Esophagus muscularis mucosa (tissue), 4 donors: ENCODE results near the gene FBXL7. TPM values are rescaled to one million over a fixed set of nuclear protein-coding genes. Genes with fewer than 3 reads are reported as not detected.

Experiments used
- DNase-seq: peaks from one replicate; pipeline ENCODE4 v3.0.0-alpha.2; 2017; ENCODE audit errors: extremely low spot score
- H3K27ac ChIP-seq, 4 donors: fragments of 200-600 bp; sonication (generic); replicated peaks in 1 of 4; 1 replicate in 3 of 4; 2 replicates in 1 of 4; pipeline ENCODE4 v1.5.1; 2016 to 2019; ENCODE audit warnings: mild to moderate bottlenecking in 1 of 4
- H3K27me3 ChIP-seq, 4 donors: fragments of 200-600 bp; sonication (generic); one replicate each; pipeline versions ENCODE4 v1.5.1 to v1.6.0; 2016 to 2019
- H3K36me3 ChIP-seq, 4 donors: fragments of 200-600 bp; sonication (generic); one replicate each; pipeline ENCODE4 v1.5.1; 2016 to 2019
- H3K4me1 ChIP-seq, 4 donors: fragments of 200-600 bp; sonication (generic); one replicate each; pipeline ENCODE4 v1.5.1; 2016 to 2019
- H3K4me3 ChIP-seq, 4 donors: fragments of 200-600 bp; sonication (generic); 1 replicate in 2 of 4; 2 replicates in 2 of 4; pipeline ENCODE4 v1.5.1; 2016 to 2019; ENCODE audit warnings: mild to moderate bottlenecking in 4 of 4, moderate library complexity in 1 of 4
- H3K9me3 ChIP-seq, 4 donors: fragments of 200-600 bp; sonication (generic); 1 replicate in 3 of 4; 2 replicates in 1 of 4; pipeline ENCODE4 v1.5.1; 2016 to 2019
- EP300 ChIP-seq: sonication (generic); formaldehyde crosslinking; IDR thresholded peaks from one replicate; pipeline ENCODE4 v1.6.1; 2017; ENCODE audit warnings: antibody characterized with exemption
- POLR2A ChIP-seq: fragments of 450-650 bp; IDR thresholded peaks from one replicate; pipeline ENCODE4 v1.6.1; 2017; ENCODE audit warnings: antibody characterized with exemption, moderate library complexity, mild to moderate bottlenecking, low read depth
- POLR2AphosphoS5 ChIP-seq, 2 donors: sonication (generic); formaldehyde crosslinking; IDR thresholded peaks; one replicate each; pipeline ENCODE4 v1.6.1; 2017; ENCODE audit warnings: antibody characterized with exemption in 2 of 2
- WGBS: methylation state at CpG from one replicate; pipeline ENCODE4 v1.1.5; 2018; 5-methylcytosine and 5-hydroxymethylcytosine counted together
- intact Hi-C: fragments of 100-400 bp; cut with DNase I; formaldehyde crosslinking; loops from one replicate; pipeline ENCODE4 v1.15.1; 2023
- total RNA-seq, 4 donors: library from RNA; depleted of rRNA; stranded (reverse); fragments of >200 nt; gene quantifications; one replicate each; pipeline versions ENCODE4 v1.1.0 to v1.2.1, GENCODE V29; 2016
- TF ChIP-seq, protein P1 (sequence below), 3 experiments: fragments of 200-600 bp in 2 of 3; fragments of 450-650 bp in 1 of 3; sonication (generic) in 2 of 3; IDR thresholded peaks; one replicate each; pipeline ENCODE4 v1.5.1; 2017 to 2019; ENCODE audit warnings: antibody characterized with exemption in 3 of 3, mild to moderate bottlenecking in 2 of 3, moderate library complexity in 1 of 3

FBXL7 gene
- total RNA-seq, 4 donors from 2014 or later, result 25.7 to 37.7 (median 27.6) TPM

DNA sequence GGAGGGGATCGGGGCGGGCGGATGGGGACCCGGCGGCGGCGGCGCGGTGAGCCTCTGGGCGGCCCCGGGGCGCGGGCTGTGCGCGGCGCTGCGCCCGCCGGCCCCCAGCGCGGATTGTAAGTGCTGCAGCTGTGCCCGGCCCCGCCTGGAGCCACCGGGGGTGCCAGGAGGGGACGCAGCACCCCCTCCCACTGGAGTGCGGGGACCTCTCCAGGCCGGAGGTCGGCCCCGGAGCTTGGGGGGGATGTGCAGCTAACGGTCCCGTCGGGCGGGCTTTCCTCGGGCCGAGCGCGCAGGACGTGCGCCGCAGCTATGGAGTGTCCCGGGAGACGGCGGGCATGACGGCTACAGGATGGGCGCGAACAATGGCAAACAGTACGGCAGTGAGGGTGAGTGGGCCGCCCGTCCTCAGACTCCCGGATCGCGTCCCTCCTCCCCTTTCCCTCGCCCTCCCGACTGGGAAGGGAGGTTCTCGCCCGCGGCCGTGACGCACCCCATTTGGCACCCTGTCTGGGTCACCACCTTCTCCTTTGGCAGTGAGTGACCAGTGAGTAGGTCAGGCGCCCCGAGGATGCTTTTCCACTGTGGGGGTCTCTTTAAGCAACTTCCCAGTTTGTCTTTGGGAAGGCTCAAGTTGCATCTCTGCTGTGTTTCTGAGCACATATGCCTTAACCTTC, 483 bp downstream of the FBXL7 start:
- peaks cover 24 to 50% (median 40%) of the 10 kb centered on the region in 4 donors for H3K4me1 ChIP-seq
- peak overlapping the region; percentile 72 to 93 (median 86) for H3K4me3 ChIP-seq
- DNase-seq, result no peak
- 0% methylated on average over 6 of the region's 61 CpGs for WGBS
- intact Hi-C loops, result loop anchor here (5.0 kb wide), 2 partner anchors 78 to 322 kb away; no protein-coding TSS in a partner anchor
- no peaks in the 10 kb centered on the region for H3K27me3 ChIP-seq
- no peak for TF ChIP-seq EP300
- TF ChIP-seq, protein P1, sequence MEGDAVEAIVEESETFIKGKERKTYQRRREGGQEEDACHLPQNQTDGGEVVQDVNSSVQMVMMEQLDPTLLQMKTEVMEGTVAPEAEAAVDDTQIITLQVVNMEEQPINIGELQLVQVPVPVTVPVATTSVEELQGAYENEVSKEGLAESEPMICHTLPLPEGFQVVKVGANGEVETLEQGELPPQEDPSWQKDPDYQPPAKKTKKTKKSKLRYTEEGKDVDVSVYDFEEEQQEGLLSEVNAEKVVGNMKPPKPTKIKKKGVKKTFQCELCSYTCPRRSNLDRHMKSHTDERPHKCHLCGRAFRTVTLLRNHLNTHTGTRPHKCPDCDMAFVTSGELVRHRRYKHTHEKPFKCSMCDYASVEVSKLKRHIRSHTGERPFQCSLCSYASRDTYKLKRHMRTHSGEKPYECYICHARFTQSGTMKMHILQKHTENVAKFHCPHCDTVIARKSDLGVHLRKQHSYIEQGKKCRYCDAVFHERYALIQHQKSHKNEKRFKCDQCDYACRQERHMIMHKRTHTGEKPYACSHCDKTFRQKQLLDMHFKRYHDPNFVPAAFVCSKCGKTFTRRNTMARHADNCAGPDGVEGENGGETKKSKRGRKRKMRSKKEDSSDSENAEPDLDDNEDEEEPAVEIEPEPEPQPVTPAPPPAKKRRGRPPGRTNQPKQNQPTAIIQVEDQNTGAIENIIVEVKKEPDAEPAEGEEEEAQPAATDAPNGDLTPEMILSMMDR (IDR thresholded peaks at IDR 0.05), result peak in 1 of 3 experiments; percentile 3
- peak; percentile 35 to 53 for TF ChIP-seq POLR2AphosphoS5 (IDR thresholded peaks at IDR 0.05)
- no peak for TF ChIP-seq POLR2A
- no peaks in the 10 kb centered on the region for H3K9me3 ChIP-seq
- peak overlapping the region; percentile 86 to 93 (median 90) for H3K27ac ChIP-seq
- H3K36me3 ChIP-seq, result no peaks in the 10 kb centered on the region

DNA sequence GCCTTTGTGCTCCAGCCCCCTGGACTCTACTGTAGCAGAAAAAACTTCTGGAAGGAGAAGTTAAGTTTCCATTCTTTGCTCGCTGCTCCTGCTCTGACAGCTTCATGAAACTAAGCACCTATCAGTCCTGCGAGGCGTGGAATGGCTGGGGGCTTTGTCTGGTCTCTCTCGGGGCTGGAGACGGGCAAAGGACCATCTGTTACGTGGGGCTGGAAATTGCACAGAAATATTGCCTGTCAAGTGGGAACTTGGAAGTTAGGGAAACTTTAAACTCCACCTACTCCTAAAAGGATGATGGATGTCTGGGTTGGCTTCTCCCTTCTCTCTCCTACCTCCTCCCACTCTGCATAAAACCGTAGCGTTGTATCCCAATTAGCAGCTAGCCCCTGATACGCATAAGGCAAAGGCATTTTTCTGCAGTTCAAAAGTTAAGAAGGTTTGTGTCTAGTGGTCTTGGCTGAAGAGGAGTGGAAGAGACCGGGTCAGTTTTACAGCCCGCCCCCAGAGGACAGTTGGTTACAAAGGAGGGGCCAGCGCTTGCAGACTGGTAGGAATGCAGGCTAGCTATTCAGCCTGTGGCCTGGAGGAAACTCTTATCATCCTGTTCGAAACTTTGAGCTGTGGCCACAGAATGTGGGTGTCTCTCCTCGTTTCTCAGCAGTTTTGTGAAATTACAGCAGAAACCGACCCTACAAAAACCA, 1.3 kb downstream of the FBXL7 start:
- Histone ChIP-seq H3K36me3 (no peaks in the 10 kb centered on the region), H3K27ac (peak overlapping the region; percentile 86 to 93 (median 90)), H3K4me3 (peak overlapping the region; percentile 72 to 93 (median 86)), H3K4me1 (peaks cover 24 to 50% (median 41%) of the 10 kb centered on the region in 4 donors), H3K9me3 (no peaks in the 10 kb centered on the region), H3K27me3 (no peaks in the 10 kb centered on the region)
- DNase-seq, result peak; percentile 91
- TF ChIP-seq EP300, result no peak
- TF ChIP-seq, protein P1 (IDR thresholded peaks at IDR 0.05), result peak in 2 of 3 experiments; percentile 26 to 31
- TF ChIP-seq POLR2A, result no peak
- TF ChIP-seq POLR2AphosphoS5 (IDR thresholded peaks at IDR 0.05), result peak in 1 of 2 donors; percentile 35
- intact Hi-C loops, result loop anchor here (5.0 kb wide), 2 partner anchors 79 to 321 kb away; no protein-coding TSS in a partner anchor
- 3% methylated on average over 15 of the region's 15 CpGs for WGBS

DNA sequence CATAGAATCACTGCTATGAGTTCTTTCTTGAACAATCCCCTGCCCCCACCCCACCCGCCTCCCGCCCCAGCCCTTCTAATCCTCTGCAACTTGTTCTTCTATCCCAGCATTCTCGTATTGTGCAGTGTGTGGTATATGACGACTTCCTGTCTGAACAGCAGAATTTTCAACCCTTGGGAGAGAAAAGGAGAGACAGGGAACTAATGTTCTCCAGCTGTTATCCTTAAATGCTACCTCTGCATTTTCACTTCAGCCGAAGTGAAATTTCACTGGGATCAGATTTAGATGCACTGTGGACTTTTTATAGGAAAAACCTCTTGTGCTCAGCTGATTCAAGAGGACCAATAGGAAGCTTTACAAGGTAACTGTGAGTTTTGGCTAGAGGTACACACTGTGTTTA, 2.2 kb downstream of the FBXL7 start:
- peak overlapping the region; percentile 86 to 93 (median 90) for H3K27ac ChIP-seq
- 18% methylated on average over 4 of the region's 5 CpGs for WGBS
- H3K9me3 ChIP-seq, result no peaks in the 10 kb centered on the region
- TF ChIP-seq, protein P1 (IDR thresholded peaks at IDR 0.05), result no peak
- no peak for TF ChIP-seq EP300
- TF ChIP-seq POLR2AphosphoS5 (IDR thresholded peaks at IDR 0.05), result no peak
- TF ChIP-seq POLR2A, result no peak
- intact Hi-C loops, result loop anchor here (5.0 kb wide), 2 partner anchors 80 to 320 kb away; no protein-coding TSS in a partner anchor
- DNase-seq, result peak; percentile 75
- peak overlapping the region; percentile 72 to 93 (median 86) for H3K4me3 ChIP-seq
- peaks cover 24 to 50% (median 44%) of the 10 kb centered on the region in 4 donors for H3K4me1 ChIP-seq
- H3K27me3 ChIP-seq, result no peaks in the 10 kb centered on the region
- no peaks in the 10 kb centered on the region for H3K36me3 ChIP-seq

DNA sequence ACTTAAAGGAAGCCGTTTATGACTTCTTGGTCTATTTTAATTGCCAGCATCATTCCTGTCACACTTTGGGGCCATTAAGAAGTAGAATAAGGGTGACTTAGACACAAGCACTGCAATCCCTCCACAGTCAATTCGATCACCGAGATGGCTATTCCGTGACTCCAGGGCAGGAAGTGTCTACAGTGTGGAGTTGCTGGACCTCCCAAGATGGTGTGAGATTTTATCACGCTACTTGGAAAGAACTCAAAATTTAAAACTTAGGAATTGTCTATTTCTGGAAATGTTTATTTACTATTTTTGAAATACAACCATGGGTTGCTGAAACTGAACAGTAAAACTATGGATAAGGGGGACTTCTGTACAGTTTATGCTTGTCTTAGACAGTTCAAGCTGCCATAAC, 6.2 kb downstream of the FBXL7 start:
- 95% methylated on average over 5 of the region's 5 CpGs for WGBS
- H3K9me3 ChIP-seq, result no peaks in the 10 kb centered on the region
- intact Hi-C loops, result no loop called here

More for the DNA sequence above, 6.2 kb downstream of the FBXL7 start:
- Histone ChIP-seq H3K27ac (no peak overlapping the region), H3K4me1 (peaks cover 30 to 54% (median 51%) of the 10 kb centered on the region in 4 donors), H3K27me3 (no peaks in the 10 kb centered on the region), H3K4me3 (no peak overlapping the region), H3K36me3 (no peaks in the 10 kb centered on the region)
- no peak for TF ChIP-seq POLR2A
- TF ChIP-seq POLR2AphosphoS5 (IDR thresholded peaks at IDR 0.05), result no peak
- no peak for TF ChIP-seq EP300
- TF ChIP-seq, protein P1 (IDR thresholded peaks at IDR 0.05), result no peak
- peak; percentile 12 for DNase-seq
